Measurements from ENCODE around the gene PSMD6. TPM values are rescaled to one million over a fixed set of nuclear protein-coding genes. Genes with fewer than 3 reads are reported as not detected.

The PSMD6 gene
- total RNA-seq, 1 donor from 2014 or later = 78.6 TPM

- no peak for DNase-seq
- no peaks in the 10 kb centered on the region for H3K4me1 Mint-ChIP-seq (ENCODE audit: low read depth, unreplicated experiment)
- no peak for TF ChIP-seq CTCF (IDR thresholded peaks at IDR 0.05; ENCODE audit: partially characterized antibody, unreplicated experiment)
- no peaks in the 10 kb centered on the region for H3K9me3 Mint-ChIP-seq (ENCODE audit: unreplicated experiment)
- no peaks in the 10 kb centered on the region for H3K36me3 Mint-ChIP-seq (ENCODE audit: unreplicated experiment)
- H3K4me3 Mint-ChIP-seq (ENCODE audit: unreplicated experiment) = no peak overlapping the region
- H3K27ac Mint-ChIP-seq (ENCODE audit: unreplicated experiment) = no peak overlapping the region
- no peaks in the 10 kb centered on the region for H3K27me3 Mint-ChIP-seq (ENCODE audit: unreplicated experiment)
These were observed 33.1 kb downstream of the PSMD6 start for GRCh38 chr3:63990204-63990603.

- no peaks in the 10 kb centered on the region for H3K36me3 Mint-ChIP-seq (ENCODE audit: unreplicated experiment)
- TF ChIP-seq CTCF (IDR thresholded peaks at IDR 0.05; ENCODE audit: partially characterized antibody, unreplicated experiment) = no peak
- no peaks in the 10 kb centered on the region for H3K4me1 Mint-ChIP-seq (ENCODE audit: low read depth, unreplicated experiment)
- H3K27me3 Mint-ChIP-seq (ENCODE audit: unreplicated experiment) = no peaks in the 10 kb centered on the region
- no peak overlapping the region for H3K27ac Mint-ChIP-seq (ENCODE audit: unreplicated experiment)
- H3K4me3 Mint-ChIP-seq (ENCODE audit: unreplicated experiment) = no peak overlapping the region
- no peak for DNase-seq
- H3K9me3 Mint-ChIP-seq (ENCODE audit: unreplicated experiment) = no peaks in the 10 kb centered on the region
These were observed 34.4 kb downstream of the PSMD6 start for GRCh38 chr3:63988943-63989342.

- H3K4me1 Mint-ChIP-seq (ENCODE audit: low read depth, unreplicated experiment) = no peaks in the 10 kb centered on the region
- H3K4me3 Mint-ChIP-seq (ENCODE audit: unreplicated experiment) = no peak overlapping the region
- H3K27ac Mint-ChIP-seq (ENCODE audit: unreplicated experiment) = no peak overlapping the region
- no peak for TF ChIP-seq CTCF (IDR thresholded peaks at IDR 0.05; ENCODE audit: partially characterized antibody, unreplicated experiment)
- H3K36me3 Mint-ChIP-seq (ENCODE audit: unreplicated experiment) = no peaks in the 10 kb centered on the region
- H3K27me3 Mint-ChIP-seq (ENCODE audit: unreplicated experiment) = no peaks in the 10 kb centered on the region
- DNase-seq = no peak
- no peaks in the 10 kb centered on the region for H3K9me3 Mint-ChIP-seq (ENCODE audit: unreplicated experiment)
These were observed 36.5 kb downstream of the PSMD6 start for GRCh38 chr3:63986831-63987230.

- TF ChIP-seq CTCF (IDR thresholded peaks at IDR 0.05; ENCODE audit: partially characterized antibody, unreplicated experiment) = no peak
- Mint-ChIP-seq H3K27me3 (ENCODE audit: unreplicated experiment) (no peaks in the 10 kb centered on the region), H3K27ac (ENCODE audit: unreplicated experiment) (no peak overlapping the region), H3K36me3 (ENCODE audit: unreplicated experiment) (no peaks in the 10 kb centered on the region), H3K4me3 (ENCODE audit: unreplicated experiment) (no peak overlapping the region), H3K4me1 (ENCODE audit: low read depth, unreplicated experiment) (no peaks in the 10 kb centered on the region), H3K9me3 (ENCODE audit: unreplicated experiment) (no peaks in the 10 kb centered on the region)
- no peak for DNase-seq
These were observed 37.1 kb downstream of the PSMD6 start for GRCh38 chr3:63986146-63986545.

- DNase-seq = no peak
- no peaks in the 10 kb centered on the region for H3K4me1 Mint-ChIP-seq (ENCODE audit: low read depth, unreplicated experiment)
- TF ChIP-seq CTCF (IDR thresholded peaks at IDR 0.05; ENCODE audit: partially characterized antibody, unreplicated experiment) = no peak
- no peaks in the 10 kb centered on the region for H3K27me3 Mint-ChIP-seq (ENCODE audit: unreplicated experiment)
- H3K9me3 Mint-ChIP-seq (ENCODE audit: unreplicated experiment) = no peaks in the 10 kb centered on the region
- H3K27ac Mint-ChIP-seq (ENCODE audit: unreplicated experiment) = no peak overlapping the region
- H3K36me3 Mint-ChIP-seq (ENCODE audit: unreplicated experiment) = no peaks in the 10 kb centered on the region
- H3K4me3 Mint-ChIP-seq (ENCODE audit: unreplicated experiment) = no peak overlapping the region
These were observed 38.9 kb downstream of the PSMD6 start for GRCh38 chr3:63984391-63984790.
